AML-193 (cell line): ENCODE data around the gene TMEM151B.

Experiments used
- DNase-seq, 2 experiments: peaks; one replicate each; lab custom pipeline; 2025; lab: John Stamatoyannopoulos, UW

Gene TMEM151B

DNA sequence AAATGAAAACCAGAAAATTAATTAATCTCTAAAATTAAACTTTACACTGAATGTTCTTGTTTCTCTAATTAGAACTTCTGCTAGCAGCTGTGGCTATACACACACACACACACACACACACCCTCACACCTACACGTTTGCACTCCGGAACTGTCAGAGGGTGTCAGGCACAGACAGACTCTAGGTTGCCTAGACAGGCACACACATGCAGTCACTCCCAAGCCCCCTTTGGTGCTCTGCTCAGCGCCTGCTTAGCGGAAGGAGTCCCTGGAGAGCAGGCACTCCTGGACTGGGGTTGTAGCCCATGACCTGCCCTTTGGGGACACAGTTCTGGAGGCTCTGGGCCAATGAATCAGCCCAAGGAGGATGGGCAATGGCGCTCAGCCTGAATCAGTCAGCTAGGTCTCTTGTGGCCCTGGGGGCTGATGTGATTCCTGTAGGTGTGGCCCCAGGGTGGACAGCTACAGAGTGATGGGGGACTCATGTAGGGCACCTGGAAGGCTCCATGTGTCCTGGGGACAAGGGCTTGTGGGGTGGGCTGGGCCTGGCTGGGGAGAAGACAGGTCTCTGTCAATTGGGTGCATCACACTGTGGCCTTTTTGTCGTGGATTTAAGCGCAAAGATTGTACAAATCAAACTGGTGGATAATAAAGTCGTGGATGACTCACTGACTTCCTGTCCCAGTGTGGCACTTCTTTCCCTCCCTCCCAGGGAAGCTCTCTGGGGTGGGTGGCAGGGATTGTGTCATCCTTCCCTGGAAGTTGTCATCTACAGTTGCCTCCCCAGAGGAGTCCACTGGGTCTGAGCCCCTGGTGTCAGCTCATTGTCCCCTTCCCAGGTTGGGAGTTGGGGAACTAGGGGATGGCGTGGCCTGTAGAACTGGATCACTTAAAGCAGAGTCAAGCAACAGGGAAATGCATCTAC lies 8.8 kb downstream of the TMEM151B start:
- DNase-seq: no peak

- peak; percentile 76 to 89 for DNase-seq
These were observed 13.9 kb downstream of the TMEM151B start for GRCh38 chr6:44284121-44284520.

DNA sequence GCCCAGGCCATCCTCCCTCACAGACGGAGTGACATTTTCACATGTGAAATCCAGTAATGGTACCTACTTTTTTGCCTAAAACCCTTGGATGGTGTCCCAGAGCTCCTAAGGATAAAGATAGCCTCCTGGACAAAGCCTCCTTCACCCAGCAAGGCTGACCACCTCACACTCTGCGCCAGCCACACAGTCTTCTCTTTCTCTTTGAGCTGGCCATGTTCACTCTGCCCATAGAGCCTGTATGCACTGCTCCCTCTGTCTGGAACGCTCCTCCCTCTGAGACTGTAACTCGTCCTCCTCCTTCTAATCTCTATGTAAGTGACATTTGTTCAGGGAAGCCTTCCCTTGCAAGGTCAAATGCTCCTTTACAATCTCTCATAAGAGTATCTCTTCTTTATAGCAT lies 14.6 kb downstream of the TMEM151B start:
- DNase-seq: no peak

DNA sequence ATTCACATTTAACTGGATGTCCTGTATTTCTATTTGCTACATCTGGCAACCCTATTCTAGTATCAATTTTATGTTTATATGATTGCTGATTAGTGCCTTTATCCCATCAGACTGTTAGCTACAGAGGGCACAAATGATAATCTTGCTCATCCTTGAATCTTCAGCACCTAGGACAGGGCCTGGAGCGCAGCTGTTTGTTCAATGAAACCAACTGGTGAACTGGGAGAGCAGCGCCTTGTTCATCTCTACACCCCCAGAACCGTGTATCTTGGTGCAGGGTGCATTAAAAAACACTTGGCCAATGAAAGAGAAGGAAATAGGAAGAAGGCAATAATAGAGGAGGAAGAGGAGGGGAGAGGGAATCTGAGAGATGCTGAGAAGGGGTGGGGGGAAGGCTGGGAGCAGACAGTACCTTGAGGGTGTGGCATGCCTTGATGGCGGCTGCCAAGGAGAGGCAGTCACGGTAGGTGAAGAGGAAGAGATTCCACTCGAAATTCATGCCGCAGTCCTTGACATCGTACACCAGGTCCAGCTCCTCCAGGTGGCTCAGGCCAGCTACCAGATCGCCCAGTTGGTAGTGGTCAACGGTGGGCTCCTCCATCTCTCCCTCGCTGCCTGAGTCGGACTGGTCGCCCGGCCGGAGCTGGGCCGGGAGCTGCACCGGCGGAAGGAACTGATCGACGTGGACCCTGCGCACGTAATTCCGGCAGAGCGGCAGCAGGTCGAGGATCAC lies 15.5 kb downstream of the TMEM151B start:
- peak in 1 of 2 experiments; percentile 49 for DNase-seq

DNA sequence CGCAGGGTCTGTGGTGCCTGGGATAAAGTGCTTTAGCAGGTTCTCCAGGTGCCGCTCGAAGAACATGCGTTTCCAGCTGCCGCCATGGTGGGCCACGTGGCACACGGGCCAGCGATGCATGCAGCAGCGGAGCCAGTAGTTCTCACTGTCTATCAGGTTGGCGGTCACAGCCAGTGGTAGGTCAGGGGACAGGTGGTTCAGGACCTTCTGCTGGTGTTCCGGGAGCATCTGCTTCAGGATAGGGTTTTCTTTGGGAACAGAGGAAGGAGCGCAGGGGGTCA lies 16.0 kb downstream of the TMEM151B start:
- no peak for DNase-seq

DNA sequence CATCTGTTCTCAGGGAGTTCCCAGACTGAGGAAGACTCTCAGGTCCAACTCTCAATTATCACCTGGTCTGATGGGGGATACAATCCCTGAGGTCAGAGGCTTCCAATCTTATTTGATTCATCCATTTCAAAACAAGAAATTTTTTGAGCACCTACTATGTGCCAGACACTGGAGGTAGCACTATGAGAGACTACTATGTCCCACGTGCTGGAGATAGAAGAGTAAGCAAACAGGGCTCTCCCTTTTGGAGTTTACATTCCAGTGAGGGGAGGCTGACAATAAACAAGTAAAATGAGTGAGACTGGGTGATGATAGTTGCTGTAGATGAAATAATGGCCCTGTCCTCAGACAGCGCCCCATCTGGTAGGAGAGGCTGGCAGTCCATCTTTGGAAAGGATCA lies 16.5 kb downstream of the TMEM151B start:
- no peak for DNase-seq

DNA sequence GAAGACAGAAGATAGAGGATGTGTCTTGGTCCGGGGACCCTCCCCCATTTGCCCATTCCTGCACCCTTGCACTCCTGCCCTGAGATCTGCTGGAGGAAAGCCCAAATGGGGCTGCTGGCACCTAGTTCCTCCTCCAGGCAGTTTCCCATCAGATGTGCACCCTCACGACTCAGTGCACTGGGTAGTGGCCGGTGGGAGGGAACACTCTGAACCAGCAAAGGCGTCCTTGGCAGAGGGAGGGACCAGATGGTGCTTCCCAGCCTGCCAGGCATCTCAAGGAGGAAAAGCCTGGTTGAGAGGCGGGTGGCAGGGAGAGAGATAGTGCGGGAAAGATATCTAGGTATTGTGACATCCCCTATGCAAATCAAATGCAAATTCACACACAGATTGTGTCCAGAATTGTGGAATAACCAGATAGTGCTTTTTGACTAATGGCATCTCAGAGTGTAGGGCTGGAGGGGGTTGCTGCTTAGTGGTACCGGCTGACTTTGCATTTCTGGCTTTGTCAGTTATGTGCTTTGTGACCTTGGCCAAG lies 19.5 kb downstream of the TMEM151B start:
- DNase-seq: no peak

- DNase-seq: no peak
These were observed 21.6 kb downstream of the TMEM151B start for GRCh38 chr6:44291841-44292240.

DNA sequence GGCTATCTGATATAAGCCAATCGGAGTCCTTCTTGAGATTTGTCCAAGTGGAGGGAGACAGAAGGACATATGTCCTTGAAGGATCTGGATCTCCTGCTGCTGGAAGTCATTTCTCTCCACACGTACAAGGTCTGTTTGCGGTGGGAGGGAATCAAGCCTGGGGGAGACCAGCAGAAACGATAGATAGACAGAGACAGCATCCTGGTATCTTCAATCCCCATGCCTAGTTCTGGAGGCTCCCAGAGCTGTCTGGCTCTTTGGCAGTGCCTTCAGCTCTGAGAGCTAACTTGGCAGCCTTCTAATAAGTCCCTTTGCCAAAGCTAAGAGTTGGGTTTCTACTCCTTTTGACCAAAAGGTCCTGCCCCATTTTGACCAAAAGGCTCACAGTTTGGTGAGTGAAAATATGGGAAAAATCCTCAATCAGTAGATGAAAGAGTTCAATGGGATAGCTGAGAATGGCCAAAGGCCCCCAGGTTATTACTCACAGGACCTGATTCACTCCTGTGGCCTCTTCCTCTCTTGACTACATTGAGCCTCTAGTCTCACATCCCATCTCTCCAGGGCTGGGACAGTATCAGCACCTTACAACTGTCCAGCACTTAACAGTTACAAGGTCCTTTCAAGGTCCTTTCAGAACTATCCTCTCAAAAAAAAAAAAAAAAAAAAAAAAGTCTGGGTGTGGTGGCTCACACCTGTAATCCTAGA lies 22.6 kb downstream of the TMEM151B start:
- no peak for DNase-seq

DNA sequence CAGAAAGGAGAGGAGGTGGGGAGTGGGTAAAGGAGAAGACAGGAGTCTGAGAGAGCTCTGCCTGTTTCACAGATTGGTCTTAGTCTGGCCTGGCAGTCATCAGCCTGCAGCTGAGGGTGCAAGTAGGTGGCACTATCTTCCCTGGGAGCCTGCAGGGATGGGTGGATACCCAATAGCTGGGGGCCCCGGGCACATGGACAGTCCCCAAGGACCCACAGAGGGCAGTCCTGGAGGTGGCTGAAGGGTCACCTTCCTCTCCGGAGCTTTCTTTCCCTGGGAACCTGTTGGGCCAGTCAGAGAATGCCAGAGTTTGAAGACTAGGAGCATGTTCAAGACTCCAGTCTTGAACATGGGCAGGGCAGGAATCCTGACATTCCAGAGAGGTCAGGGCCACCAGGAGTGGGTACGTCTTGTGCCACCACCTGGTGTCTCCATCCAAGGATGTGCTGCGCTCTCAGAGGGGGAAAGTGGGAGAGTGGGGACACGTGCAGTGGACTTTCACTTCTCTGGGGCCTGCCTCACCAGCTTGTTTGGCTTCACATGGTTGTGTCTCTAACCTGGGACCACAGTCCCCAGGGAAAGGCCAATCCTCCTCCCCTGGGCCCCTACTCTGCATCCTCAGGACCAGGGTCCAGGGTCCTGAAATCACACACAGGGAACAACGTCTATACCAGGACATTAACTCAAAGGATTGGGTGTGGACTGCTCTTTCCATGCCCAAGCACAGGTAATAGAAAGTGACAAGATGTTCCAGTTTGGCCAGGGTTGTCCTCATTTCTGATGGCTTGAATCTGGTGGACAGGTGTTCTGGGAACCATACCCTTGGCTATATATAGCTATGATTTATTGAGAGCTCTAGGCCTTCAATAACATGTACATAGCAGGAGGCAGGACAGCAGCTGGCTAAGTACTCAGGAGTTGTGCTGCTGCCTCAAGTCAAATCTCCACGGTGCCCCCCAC lies 24.9 kb downstream of the TMEM151B start:
- no peak for DNase-seq

- DNase-seq: no peak
These were observed 27.1 kb downstream of the TMEM151B start for GRCh38 chr6:44297063-44298038.

- no peak for DNase-seq
These were observed 28.0 kb downstream of the TMEM151B start for GRCh38 chr6:44298055-44298803.

DNA sequence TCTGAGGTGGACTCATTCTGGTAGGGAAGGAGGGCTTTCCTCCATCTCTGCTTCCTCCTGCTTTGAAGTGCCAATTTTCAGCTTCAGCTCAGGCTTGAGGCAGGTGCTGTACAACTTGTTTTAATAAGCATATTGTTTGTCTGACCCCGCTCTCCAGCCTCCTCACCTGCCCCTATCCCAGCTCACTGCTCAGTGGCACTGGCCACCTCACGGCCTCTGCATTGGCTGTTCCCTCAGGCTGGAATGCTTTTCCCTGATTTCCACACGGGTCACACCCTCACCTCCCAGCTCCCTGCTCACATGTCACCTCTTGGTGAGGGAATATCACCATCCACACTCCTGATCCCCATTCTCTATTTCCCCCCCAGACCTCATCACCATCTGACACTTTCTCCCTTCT lies 28.6 kb downstream of the TMEM151B start:
- DNase-seq: no peak

- DNase-seq: no peak
These were observed 30.1 kb downstream of the TMEM151B start for GRCh38 chr6:44300292-44300823.

DNA sequence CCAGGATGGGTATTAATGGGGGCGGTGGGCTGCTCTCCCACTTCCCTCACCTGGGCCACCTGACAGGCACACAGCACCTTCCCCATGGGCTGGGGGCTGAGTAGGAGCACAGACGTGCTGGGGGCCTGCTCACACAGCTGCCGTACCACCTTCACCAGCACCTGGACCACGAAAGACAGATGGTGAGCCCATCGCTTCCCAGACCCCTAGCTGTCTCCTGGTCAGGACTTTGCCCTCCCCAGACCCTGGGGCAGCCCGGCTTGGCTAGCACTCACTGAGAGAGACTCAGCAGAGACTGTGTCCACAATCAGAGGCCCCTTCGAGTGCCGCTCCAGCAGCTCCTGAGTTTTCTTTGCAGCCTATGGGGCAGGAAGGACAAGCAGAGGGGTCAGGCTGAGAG lies 30.9 kb downstream of the TMEM151B start:
- no peak for DNase-seq

DNA sequence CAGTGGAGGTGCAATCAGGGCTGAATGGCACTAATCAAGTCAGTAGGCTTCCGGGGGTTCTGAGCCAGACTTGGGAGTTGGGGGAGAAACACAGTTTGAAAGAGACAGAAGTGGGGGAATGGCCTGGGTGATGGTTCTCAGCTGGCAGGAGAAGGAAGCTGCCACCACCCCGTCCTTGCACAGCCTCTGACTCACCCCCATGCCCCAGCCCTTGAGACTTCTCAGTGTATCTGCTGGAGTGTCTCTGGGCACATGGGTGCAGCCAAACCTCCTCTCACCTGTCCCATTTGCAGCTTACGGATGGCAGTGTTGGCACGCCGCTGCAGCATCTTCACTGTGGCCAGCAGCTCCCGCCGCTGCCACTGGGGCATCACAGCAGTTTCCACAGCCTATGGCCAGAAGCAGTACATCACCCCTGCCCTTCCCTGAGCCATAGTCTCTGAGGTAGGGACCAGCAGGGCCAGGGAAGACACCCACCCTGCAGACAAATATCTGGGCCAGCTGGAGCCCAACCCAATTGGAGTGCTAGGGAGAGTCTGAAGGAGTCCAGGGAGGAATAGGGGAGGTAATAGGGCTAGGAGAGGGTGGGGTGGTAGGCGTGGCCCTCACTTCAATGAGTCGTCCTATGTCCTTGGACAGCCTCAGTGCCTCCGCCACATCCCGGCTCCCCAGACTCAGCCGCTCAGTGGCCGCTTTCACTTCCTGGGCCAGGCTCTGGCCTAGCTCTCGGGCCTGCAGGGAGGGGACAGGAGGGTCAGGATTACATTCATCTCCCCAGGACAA lies 31.7 kb downstream of the TMEM151B start:
- DNase-seq: no peak

- no peak for DNase-seq
These were observed 32.6 kb downstream of the TMEM151B start for GRCh38 chr6:44302856-44303255.

- no peak for DNase-seq
These were observed 33.6 kb downstream of the TMEM151B start for GRCh38 chr6:44303842-44304241.
